Central memory CD8-positive, alpha-beta T cell (primary cell): ENCODE data around the gene CHN1.

Experiments
- ATAC-seq: fragments of 150-1000 bp; cut with Tn5 transposase; replicated peaks from 2 replicates; pipeline ENCODE4 v1.10.0; 2022; ENCODE audit warnings: mild to moderate bottlenecking, moderate FRiP score, moderate number of reproducible peaks; ENCODE audit not compliant: poor library complexity, severe bottlenecking; ENCODE audit errors: extremely low read depth
- DNase-seq, 2 donors: peaks; one replicate each; pipeline ENCODE4 v3.0.0; 2021; ENCODE audit warnings: low spot score in 2 of 2
- H3K27ac Mint-ChIP-seq: one replicate; pipeline ENCODE4 v1.8.0; 2022; ENCODE audit warnings: low read depth, mild to moderate bottlenecking, moderate library complexity, mixed read lengths
- H3K27me3 Mint-ChIP-seq: one replicate; pipeline ENCODE4 v1.8.0; 2022; ENCODE audit warnings: mixed read lengths
- H3K36me3 Mint-ChIP-seq: one replicate; pipeline ENCODE4 v1.8.0; 2022; ENCODE audit warnings: mild to moderate bottlenecking, moderate library complexity, mixed read lengths; ENCODE audit not compliant: insufficient read depth
- H3K4me1 Mint-ChIP-seq: one replicate; pipeline ENCODE4 v1.8.0; 2022; ENCODE audit warnings: mixed read lengths
- H3K4me3 Mint-ChIP-seq: one replicate; pipeline ENCODE4 v1.8.0; 2022; ENCODE audit warnings: mild to moderate bottlenecking, moderate library complexity, mixed read lengths
- H3K9me3 Mint-ChIP-seq: one replicate; pipeline ENCODE4 v1.8.0; 2022; ENCODE audit warnings: mixed read lengths

CHN1 gene

DNA sequence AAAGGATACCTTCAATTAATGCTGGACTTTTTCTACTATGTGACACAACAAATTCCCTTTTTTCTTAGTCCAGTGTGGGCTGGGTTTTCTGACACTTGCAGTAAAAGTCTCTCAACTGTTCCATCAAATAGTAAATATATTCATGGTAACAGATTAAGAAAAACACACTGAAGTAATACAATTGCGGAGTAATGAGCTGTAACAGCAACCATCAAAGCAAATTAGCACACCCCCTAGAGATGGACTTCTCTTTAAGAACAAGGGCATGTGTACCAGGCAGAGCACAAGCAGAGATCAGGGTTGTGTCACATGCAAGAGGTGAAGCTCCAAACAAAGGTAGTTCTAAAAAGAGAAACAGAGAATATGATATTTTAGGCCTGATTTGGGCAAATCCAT lies 168.2 kb downstream of the CHN1 start:
- ATAC-seq, result no peak
- DNase-seq, result no peak
- Mint-ChIP-seq H3K4me1 (peaks cover 11% of the 10 kb centered on the region), H3K27me3 (no peaks in the 10 kb centered on the region), H3K36me3 (peaks cover 4% of the 10 kb centered on the region), H3K27ac (no peak overlapping the region), H3K4me3 (no peak overlapping the region), H3K9me3 (peaks cover 10% of the 10 kb centered on the region)

DNA sequence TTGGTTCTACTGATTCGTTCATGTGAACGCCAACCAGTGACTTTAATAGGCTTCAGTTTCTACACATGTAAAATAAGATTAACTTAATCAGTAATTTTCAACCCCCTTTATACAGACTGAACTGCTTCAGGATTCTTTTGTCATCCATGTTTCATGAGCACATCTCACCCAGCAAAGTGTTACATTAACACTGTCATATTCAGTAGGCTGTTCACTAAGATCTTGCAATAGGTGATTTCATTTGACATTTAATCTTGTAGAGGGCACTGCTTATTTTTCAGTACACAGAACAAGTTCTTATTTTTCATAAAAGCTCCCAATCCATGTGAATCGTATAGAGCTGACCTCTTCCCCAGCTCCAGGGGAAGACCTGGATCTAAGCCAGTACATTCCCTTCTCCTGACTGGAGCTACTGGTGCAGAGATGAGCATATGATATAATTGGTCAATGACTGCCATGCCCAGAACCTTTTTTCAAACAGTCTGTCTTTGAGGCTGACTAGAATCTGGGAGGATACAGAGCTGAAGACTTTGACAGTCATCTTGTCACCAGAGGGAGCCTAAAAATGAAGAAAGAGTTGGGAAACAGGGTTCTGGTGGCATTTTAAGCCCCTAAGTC lies 168.7 kb downstream of the CHN1 start:
- no peak for ATAC-seq
- Mint-ChIP-seq H3K27me3 (no peaks in the 10 kb centered on the region), H3K36me3 (peaks cover 2% of the 10 kb centered on the region), H3K27ac (peak overlapping the region; percentile 16), H3K4me3 (no peak overlapping the region), H3K4me1 (peaks cover 11% of the 10 kb centered on the region), H3K9me3 (peaks cover 10% of the 10 kb centered on the region)
- DNase-seq, result no peak

DNA sequence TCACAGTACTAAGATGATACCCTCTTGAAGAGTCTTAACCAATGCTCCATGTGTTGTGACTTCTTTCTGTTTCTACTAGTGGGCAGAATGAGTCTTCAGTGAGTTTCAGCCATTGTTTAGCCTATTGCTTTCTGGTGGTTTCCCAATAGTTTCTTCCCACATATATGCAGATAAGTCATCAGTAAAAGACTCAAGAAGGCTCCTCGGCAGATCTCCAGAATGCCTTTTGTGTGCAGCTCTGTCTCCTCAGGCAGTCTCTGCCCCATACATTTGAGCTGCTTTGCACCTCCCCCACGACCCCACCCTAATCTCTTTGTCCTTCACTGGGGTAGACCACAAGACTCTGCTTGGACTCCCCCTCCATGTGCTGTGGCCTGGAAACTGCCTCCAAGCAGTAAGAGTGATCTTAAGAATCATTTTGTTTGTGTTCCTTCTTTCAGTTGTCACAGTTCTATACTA lies 169.4 kb downstream of the CHN1 start:
- H3K27ac Mint-ChIP-seq, result peak overlapping the region; percentile 16

GRCh38 chr2:174833737-174834136 lies 171.4 kb downstream of the CHN1 start:
- Mint-ChIP-seq H3K9me3 (peaks cover 10% of the 10 kb centered on the region), H3K4me3 (no peak overlapping the region), H3K27me3 (no peaks in the 10 kb centered on the region), H3K4me1 (peaks cover 11% of the 10 kb centered on the region), H3K36me3 (peaks cover 4% of the 10 kb centered on the region), H3K27ac (no peak overlapping the region)
- ATAC-seq (peak; percentile 65), DNase-seq (no peak)

More for the DNA sequence above, 169.4 kb downstream of the CHN1 start:
- H3K4me1 Mint-ChIP-seq, result peaks cover 11% of the 10 kb centered on the region
- ATAC-seq (no peak), DNase-seq (no peak)
- H3K36me3 Mint-ChIP-seq, result peaks cover 2% of the 10 kb centered on the region
- H3K9me3 Mint-ChIP-seq, result peaks cover 10% of the 10 kb centered on the region
- H3K4me3 Mint-ChIP-seq, result no peak overlapping the region
- H3K27me3 Mint-ChIP-seq, result no peaks in the 10 kb centered on the region

DNA sequence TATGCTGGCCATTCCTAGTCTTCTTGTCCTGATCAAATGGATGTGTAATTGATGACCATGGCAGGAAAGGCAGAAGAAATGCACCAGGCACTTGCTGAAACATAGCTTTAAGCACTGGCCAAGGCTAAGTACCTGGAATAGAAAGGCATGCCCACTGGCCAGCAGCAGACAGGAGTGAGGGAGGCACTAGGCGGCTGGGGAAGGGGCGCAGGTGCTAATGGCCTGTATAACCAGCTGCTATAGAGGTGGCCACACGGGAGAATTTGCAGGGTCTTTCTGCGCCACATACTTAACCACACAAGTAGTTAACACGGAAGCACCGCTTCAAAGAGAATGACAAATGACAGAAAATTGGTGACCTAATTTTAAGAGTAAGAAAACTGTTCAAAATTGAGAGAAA lies 174.6 kb downstream of the CHN1 start:
- DNase-seq (no peak), ATAC-seq (no peak)
- H3K27me3 Mint-ChIP-seq, result no peaks in the 10 kb centered on the region
- H3K4me1 Mint-ChIP-seq, result peaks cover 11% of the 10 kb centered on the region
- H3K9me3 Mint-ChIP-seq, result peaks cover 10% of the 10 kb centered on the region
- H3K36me3 Mint-ChIP-seq, result peaks cover 6% of the 10 kb centered on the region
- no peak overlapping the region for H3K27ac Mint-ChIP-seq
- H3K4me3 Mint-ChIP-seq, result no peak overlapping the region

- Mint-ChIP-seq H3K9me3 (peaks cover 10% of the 10 kb centered on the region), H3K4me3 (no peak overlapping the region), H3K4me1 (peaks cover 11% of the 10 kb centered on the region), H3K36me3 (peaks cover 4% of the 10 kb centered on the region), H3K27me3 (no peaks in the 10 kb centered on the region), H3K27ac (no peak overlapping the region)
- no peak for DNase-seq
- no peak for ATAC-seq
Measured at GRCh38 chr2:174829550-174829949, 175.6 kb downstream of the CHN1 start.

DNA sequence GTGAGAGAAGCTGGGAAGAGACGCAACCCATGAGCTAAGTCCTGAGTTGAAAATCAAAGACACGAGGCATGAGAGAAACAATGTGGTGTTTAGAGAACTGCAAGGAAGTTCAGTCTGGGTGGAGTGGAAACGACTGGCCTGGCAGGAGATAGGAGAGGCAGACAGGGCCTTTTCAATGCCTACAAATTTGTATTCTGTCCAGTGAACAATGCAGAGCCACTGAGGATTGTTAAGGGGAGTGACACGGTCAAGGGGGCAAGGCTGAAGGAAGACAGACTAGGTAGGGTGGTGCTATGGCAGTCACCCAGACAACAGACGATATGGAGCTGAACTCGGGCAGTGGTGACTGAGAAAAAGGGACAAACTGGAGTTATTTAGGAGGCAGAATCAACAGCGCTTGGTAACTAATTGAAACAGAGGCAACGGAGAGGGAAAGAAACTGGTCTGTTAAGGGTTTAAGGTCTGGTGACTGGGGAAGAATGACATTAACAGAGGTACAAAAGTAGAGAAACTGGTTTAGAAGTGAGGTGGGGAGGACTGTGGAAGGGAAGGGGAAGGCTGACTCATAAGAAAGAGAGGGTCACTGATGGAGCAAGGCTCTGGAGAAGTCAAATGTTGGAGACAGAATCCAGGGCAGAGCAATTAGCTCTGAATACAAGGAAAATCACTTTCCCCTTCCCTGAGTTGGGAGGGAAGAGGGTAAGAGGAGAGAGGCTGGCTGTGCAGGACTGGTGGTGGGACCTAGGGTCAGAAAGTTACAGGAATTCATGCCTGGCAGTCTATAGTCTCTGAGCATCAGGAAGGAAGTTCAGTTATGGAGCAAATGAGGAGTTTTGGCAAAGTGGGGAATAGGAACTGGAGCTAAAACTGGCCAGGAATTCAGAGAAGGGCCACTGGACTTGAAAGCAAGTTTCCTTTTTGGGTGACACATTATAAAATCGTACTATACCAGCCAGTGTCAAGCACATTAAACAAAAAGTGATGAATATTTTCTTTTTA lies 177.5 kb downstream of the CHN1 start:
- H3K4me1 Mint-ChIP-seq, result no peaks in the 10 kb centered on the region
- H3K9me3 Mint-ChIP-seq, result no peaks in the 10 kb centered on the region
- ATAC-seq (no peak), DNase-seq (no peak)
- no peak overlapping the region for H3K4me3 Mint-ChIP-seq
- H3K27ac Mint-ChIP-seq, result peak overlapping the region; percentile 4
- no peaks in the 10 kb centered on the region for H3K27me3 Mint-ChIP-seq
- H3K36me3 Mint-ChIP-seq, result peaks cover 4% of the 10 kb centered on the region

DNA sequence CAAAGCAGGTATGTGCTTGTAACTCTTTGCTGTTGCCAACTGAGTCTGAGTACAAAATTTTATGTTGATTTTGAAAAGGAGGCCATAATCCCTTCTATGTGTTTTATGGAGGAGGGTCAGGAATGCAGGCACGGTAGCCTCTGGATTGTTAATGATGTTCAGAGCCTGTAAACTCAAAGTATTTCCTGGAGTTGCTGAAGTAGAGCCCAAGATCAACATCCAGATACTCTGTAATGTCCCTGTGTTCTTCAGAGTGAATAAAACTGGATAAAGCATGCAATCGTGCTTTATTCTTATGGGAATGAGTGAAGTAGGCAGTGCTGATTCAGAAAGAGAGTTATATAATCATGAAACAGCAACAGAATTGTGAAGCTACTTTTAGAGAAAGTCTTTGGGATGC lies 179.1 kb downstream of the CHN1 start:
- H3K9me3 Mint-ChIP-seq, result no peaks in the 10 kb centered on the region
- no peaks in the 10 kb centered on the region for H3K4me1 Mint-ChIP-seq
- H3K27me3 Mint-ChIP-seq, result peaks cover 7% of the 10 kb centered on the region
- DNase-seq (no peak), ATAC-seq (no peak)
- H3K4me3 Mint-ChIP-seq, result no peak overlapping the region
- peaks cover 8% of the 10 kb centered on the region for H3K36me3 Mint-ChIP-seq
- no peak overlapping the region for H3K27ac Mint-ChIP-seq

DNA sequence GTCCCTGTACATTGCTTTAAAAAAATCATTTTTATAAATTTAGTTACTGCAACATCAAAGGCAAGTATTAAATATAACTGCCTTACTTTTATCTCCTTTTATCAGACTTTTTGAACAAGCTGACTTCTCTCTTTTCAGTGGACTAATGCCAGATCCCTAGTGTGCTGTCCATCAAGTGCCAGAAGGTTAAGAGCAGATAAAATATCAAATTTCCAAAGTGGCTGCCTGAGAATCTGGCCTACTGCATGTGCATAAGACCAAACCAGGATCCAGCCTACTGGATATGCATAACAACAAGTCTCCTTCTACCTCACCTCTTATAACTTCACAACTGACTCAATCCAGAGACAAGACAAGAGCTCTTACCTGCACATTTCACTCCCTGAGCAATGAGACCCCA lies 181.1 kb downstream of the CHN1 start:
- Mint-ChIP-seq H3K9me3 (no peaks in the 10 kb centered on the region), H3K27me3 (peaks cover 7% of the 10 kb centered on the region), H3K36me3 (peaks cover 6% of the 10 kb centered on the region), H3K4me1 (no peaks in the 10 kb centered on the region), H3K27ac (no peak overlapping the region), H3K4me3 (no peak overlapping the region)
- ATAC-seq (no peak), DNase-seq (no peak)

DNA sequence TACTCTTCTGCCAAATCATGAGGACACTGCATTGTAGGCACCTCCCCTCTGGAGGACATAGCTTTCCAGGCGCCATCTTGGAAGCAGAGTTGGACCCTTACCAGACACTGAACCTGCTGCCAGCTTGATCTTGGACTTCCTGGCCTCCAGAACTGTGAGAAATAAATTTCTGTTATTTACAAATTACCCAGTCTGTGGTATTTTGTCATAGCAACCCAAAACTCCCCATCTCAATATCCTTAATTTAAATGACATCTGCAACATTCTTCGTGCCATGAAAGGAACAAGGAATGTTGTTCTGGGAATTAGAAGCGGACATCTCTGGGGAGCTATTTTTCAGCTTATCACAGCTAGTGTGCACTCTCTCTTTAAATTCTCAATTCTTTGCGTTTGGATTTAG lies 183.6 kb downstream of the CHN1 start:
- peaks cover 7% of the 10 kb centered on the region for H3K27me3 Mint-ChIP-seq
- H3K36me3 Mint-ChIP-seq, result peaks cover 8% of the 10 kb centered on the region

DNA sequence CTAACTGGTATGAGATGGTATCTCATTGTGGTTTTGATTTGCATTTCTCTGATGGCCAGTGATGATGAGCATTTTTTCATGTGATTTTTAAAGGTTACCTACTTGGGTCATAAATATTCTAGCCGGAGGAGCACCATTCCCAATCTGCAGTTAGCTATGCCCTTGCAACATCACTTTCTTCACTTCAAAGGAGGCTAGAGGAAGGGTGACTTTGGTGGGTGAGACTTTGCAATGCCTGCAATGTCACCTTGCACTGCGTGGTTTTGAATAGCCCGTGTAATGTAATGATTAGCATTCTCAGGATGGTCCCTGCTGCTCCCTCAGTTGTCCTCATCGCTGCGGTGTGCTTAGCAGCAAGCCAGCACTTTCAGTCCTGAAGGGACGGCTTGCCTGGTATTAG lies 184.8 kb downstream of the CHN1 start:
- peaks cover 6% of the 10 kb centered on the region for H3K36me3 Mint-ChIP-seq
- H3K4me1 Mint-ChIP-seq, result no peaks in the 10 kb centered on the region
- DNase-seq (no peak), ATAC-seq (no peak)
- H3K27ac Mint-ChIP-seq, result no peak overlapping the region
- no peak overlapping the region for H3K4me3 Mint-ChIP-seq
- H3K27me3 Mint-ChIP-seq, result peaks cover 7% of the 10 kb centered on the region
- no peaks in the 10 kb centered on the region for H3K9me3 Mint-ChIP-seq

More for the DNA sequence above, 183.6 kb downstream of the CHN1 start:
- ATAC-seq, result no peak
- no peak for DNase-seq
- H3K9me3 Mint-ChIP-seq, result no peaks in the 10 kb centered on the region
- no peaks in the 10 kb centered on the region for H3K4me1 Mint-ChIP-seq
- H3K27ac Mint-ChIP-seq, result no peak overlapping the region
- no peak overlapping the region for H3K4me3 Mint-ChIP-seq

GRCh38 chr2:174815526-174815925 lies 189.7 kb downstream of the CHN1 start:
- Mint-ChIP-seq H3K4me3 (no peak overlapping the region), H3K27ac (peak overlapping the region; percentile 26), H3K27me3 (no peaks in the 10 kb centered on the region), H3K9me3 (no peaks in the 10 kb centered on the region), H3K4me1 (no peaks in the 10 kb centered on the region), H3K36me3 (peaks cover 2% of the 10 kb centered on the region)
- no peak for ATAC-seq
- no peak for DNase-seq

GRCh38 chr2:174812037-174812436 lies 193.1 kb downstream of the CHN1 start:
- DNase-seq (no peak), ATAC-seq (no peak)
- H3K27ac Mint-ChIP-seq, result no peak overlapping the region
- H3K4me1 Mint-ChIP-seq, result no peaks in the 10 kb centered on the region
- H3K9me3 Mint-ChIP-seq, result no peaks in the 10 kb centered on the region
- H3K27me3 Mint-ChIP-seq, result no peaks in the 10 kb centered on the region
- no peak overlapping the region for H3K4me3 Mint-ChIP-seq
- H3K36me3 Mint-ChIP-seq, result peaks cover 3% of the 10 kb centered on the region
